Measurements from ENCODE around the gene ZNF609. TPM values are rescaled to one million over a fixed set of nuclear protein-coding genes. Genes with fewer than 3 reads are reported as not detected.

Gene ZNF609
- polyA plus RNA-seq, 1 donor from 2014 or later = 11.8 TPM

DNA sequence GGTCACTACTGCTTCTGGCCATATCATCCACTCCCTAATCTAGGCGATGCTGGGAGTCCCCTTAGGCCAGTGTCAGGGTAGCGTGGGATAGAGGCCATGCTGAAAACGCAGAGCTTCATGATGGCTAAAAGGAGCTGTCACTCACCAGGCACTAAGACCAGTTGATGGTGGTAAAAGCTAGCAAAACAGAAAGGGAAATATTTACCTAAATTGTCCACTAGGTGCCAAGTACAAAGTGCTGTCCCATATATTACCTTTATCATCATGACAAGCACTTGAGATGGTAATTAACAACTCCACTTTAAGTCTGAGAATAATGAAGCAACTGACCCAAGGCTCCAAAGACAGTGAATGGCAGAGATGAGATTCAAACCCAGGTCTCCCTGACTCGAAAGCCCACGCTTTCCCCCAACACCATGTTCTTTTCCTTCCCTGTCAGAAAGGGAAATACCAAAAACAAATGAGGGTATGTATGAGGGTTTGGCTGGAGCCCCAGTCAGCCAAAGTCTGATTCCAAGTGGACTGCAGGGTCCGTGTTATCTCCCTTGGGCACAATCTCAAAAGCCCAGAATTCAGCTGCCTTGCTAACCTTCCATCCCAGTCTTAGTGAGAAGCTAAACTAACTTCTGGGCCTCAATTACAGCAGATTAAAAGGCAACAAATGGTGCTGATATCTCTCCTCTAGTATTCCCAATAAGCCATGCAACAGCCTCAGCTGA, 230.4 kb downstream of the ZNF609 start:
- H3K9me3 ChIP-seq (ENCODE audit: low read length) = no peaks in the 10 kb centered on the region
- H3K4me3 ChIP-seq (ENCODE audit: low read length) = no peak overlapping the region
- peaks cover 32% of the 10 kb centered on the region for H3K79me2 ChIP-seq (replicated peaks; ENCODE audit: insufficient read depth, low read length)
- no peak overlapping the region for H3K4me2 ChIP-seq (ENCODE audit: low read length)
- H3K9me2 ChIP-seq (ENCODE audit: insufficient read depth, low read length) = no peaks in the 10 kb centered on the region
- TF ChIP-seq SMC3 (conservative IDR thresholded peaks at IDR 0.05; ENCODE audit: poor library complexity) = no peak
- TF ChIP-seq TAF1 (IDR thresholded peaks at IDR 0.05; ENCODE audit: low read depth) = no peak
- TF ChIP-seq RAD21 (conservative IDR thresholded peaks at IDR 0.05) = no peak
- TF ChIP-seq POLR2AphosphoS5 (IDR thresholded peaks at IDR 0.05) = no peak
- TF ChIP-seq EP300 (conservative IDR thresholded peaks at IDR 0.05; ENCODE audit: poor library complexity, severe bottlenecking) = no peak
- TF ChIP-seq, protein P1, sequence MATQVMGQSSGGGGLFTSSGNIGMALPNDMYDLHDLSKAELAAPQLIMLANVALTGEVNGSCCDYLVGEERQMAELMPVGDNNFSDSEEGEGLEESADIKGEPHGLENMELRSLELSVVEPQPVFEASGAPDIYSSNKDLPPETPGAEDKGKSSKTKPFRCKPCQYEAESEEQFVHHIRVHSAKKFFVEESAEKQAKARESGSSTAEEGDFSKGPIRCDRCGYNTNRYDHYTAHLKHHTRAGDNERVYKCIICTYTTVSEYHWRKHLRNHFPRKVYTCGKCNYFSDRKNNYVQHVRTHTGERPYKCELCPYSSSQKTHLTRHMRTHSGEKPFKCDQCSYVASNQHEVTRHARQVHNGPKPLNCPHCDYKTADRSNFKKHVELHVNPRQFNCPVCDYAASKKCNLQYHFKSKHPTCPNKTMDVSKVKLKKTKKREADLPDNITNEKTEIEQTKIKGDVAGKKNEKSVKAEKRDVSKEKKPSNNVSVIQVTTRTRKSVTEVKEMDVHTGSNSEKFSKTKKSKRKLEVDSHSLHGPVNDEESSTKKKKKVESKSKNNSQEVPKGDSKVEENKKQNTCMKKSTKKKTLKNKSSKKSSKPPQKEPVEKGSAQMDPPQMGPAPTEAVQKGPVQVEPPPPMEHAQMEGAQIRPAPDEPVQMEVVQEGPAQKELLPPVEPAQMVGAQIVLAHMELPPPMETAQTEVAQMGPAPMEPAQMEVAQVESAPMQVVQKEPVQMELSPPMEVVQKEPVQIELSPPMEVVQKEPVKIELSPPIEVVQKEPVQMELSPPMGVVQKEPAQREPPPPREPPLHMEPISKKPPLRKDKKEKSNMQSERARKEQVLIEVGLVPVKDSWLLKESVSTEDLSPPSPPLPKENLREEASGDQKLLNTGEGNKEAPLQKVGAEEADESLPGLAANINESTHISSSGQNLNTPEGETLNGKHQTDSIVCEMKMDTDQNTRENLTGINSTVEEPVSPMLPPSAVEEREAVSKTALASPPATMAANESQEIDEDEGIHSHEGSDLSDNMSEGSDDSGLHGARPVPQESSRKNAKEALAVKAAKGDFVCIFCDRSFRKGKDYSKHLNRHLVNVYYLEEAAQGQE (IDR thresholded peaks at IDR 0.05; ENCODE audit: borderline replicate concordance) = no peak
- no peak for TF ChIP-seq MXI1 (conservative IDR thresholded peaks at IDR 0.05; ENCODE audit: poor library complexity, severe bottlenecking)
- no peak for TF ChIP-seq EZH2 (IDR thresholded peaks at IDR 0.05; ENCODE audit: borderline replicate concordance, insufficient read depth, low read length, poor library complexity, severe bottlenecking)
- H2AFZ ChIP-seq (ENCODE audit: low read depth, low read length) = no peak overlapping the region
- H3F3A ChIP-seq (ENCODE audit: insufficient read depth, low read length, poor library complexity, severe bottlenecking) = no peaks in the 10 kb centered on the region
- H3K9ac ChIP-seq (ENCODE audit: low read length) = no peak overlapping the region
- no peak overlapping the region for H3K27ac ChIP-seq (ENCODE audit: low read length)
- peaks cover 8% of the 10 kb centered on the region for H3K36me3 ChIP-seq (ENCODE audit: insufficient read depth, low read length)
- no peaks in the 10 kb centered on the region for H3K27me3 ChIP-seq (ENCODE audit: insufficient read depth, low read depth, low read length)
- H4K20me1 ChIP-seq (ENCODE audit: insufficient read depth) = peaks cover 4% of the 10 kb centered on the region

DNA sequence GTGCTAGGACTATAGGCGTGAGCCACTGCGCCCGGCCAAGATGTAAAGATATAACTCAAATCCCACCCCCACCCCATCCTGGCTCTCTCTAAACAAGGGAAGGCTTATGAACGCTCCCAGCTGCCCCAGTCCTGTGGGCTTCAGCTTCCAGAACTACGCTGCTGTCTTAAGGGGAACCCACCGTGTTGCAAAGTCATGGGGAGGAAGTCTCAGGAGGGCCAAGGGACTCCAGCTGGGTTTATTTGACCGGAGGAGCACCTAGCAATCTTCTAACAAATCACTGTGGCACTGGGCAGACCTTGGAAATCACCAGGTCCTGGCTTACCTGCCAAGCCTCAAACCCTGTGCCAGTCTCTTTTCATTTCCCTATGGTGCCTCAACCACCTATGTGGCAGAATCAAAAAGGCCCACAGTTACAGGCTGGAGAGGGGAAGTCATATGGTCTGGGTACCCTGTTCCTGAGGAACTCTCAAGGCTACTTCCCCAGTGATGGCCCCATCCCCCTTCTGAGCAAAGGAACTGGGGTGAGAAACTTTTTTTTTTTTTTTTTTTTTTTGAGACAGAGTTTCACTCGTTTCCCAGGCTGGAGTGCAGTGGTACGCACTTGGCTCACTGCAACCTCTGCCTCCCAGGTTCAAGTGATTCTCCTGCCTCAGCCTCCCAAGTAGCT, 231.7 kb downstream of the ZNF609 start:
- H3K27ac ChIP-seq (ENCODE audit: low read length) = no peak overlapping the region
- no peak overlapping the region for H2AFZ ChIP-seq (ENCODE audit: low read depth, low read length)
- H3K36me3 ChIP-seq (ENCODE audit: insufficient read depth, low read length) = peaks cover 8% of the 10 kb centered on the region
- no peaks in the 10 kb centered on the region for H3F3A ChIP-seq (ENCODE audit: insufficient read depth, low read length, poor library complexity, severe bottlenecking)
- H3K9ac ChIP-seq (ENCODE audit: low read length) = no peak overlapping the region
- peaks cover 32% of the 10 kb centered on the region for H3K79me2 ChIP-seq (replicated peaks; ENCODE audit: insufficient read depth, low read length)
- no peaks in the 10 kb centered on the region for H3K9me3 ChIP-seq (ENCODE audit: low read length)
- H3K9me2 ChIP-seq (ENCODE audit: insufficient read depth, low read length) = no peaks in the 10 kb centered on the region
- H3K27me3 ChIP-seq (ENCODE audit: insufficient read depth, low read depth, low read length) = no peaks in the 10 kb centered on the region
- TF ChIP-seq CTCF (IDR thresholded peaks at IDR 0.05; ENCODE audit: poor library complexity, severe bottlenecking) = no peak
- TF ChIP-seq SMC3 (conservative IDR thresholded peaks at IDR 0.05; ENCODE audit: poor library complexity) = no peak
- peak; percentile 29 for TF ChIP-seq POLR2AphosphoS5 (IDR thresholded peaks at IDR 0.05)
- H3K4me2 ChIP-seq (ENCODE audit: low read length) = no peak overlapping the region
- peaks cover 4% of the 10 kb centered on the region for H4K20me1 ChIP-seq (ENCODE audit: insufficient read depth)
- H3K4me3 ChIP-seq (ENCODE audit: low read length) = no peak overlapping the region

All from neural cell (in vitro differentiated cells).